Choroid plexus epithelial cell (primary cell): ENCODE results near the gene OR52M1.

Source experiments
- DNase-seq: peaks from one replicate; pipeline ENCODE4 v3.0.0-alpha.2; 2010; ENCODE audit warnings: low read depth
- H3K4me3 ChIP-seq: 2 replicates; pipeline ENCODE4 v1.5.1; 2011; ENCODE audit warnings: low read depth, mild to moderate bottlenecking, control low read depth, low read length, moderate library complexity
- CTCF ChIP-seq: conservative IDR thresholded peaks from 2 replicates; pipeline ENCODE4 v1.5.1; 2011; ENCODE audit warnings: low read depth, mild to moderate bottlenecking, control low read depth, inconsistent platforms, low read length, moderate library complexity

The OR52M1 gene

GRCh38 chr11:4565371-4565770 is 20.4 kb downstream of the OR52M1 start:
- no peak for TF ChIP-seq CTCF
- no peak for DNase-seq
- no peak overlapping the region for H3K4me3 ChIP-seq

- H3K4me3 ChIP-seq: no peak overlapping the region
- DNase-seq: no peak
- no peak for TF ChIP-seq CTCF
These were observed 24.1 kb downstream of the OR52M1 start for GRCh38 chr11:4569075-4569474.

- no peak for DNase-seq
- no peak overlapping the region for H3K4me3 ChIP-seq
These were observed 31.9 kb downstream of the OR52M1 start for GRCh38 chr11:4576880-4577279.

GRCh38 chr11:4577761-4578160 is 32.8 kb downstream of the OR52M1 start:
- TF ChIP-seq CTCF: no peak
- DNase-seq: no peak
- no peak overlapping the region for H3K4me3 ChIP-seq

More at GRCh38 chr11:4576880-4577279, 31.9 kb downstream of the OR52M1 start:
- no peak for TF ChIP-seq CTCF

- DNase-seq: no peak
- no peak overlapping the region for H3K4me3 ChIP-seq
- no peak for TF ChIP-seq CTCF
These were observed 33.6 kb downstream of the OR52M1 start for GRCh38 chr11:4578624-4579023.

- no peak for TF ChIP-seq CTCF
- no peak overlapping the region for H3K4me3 ChIP-seq
- DNase-seq: no peak
These were observed 35.1 kb downstream of the OR52M1 start for GRCh38 chr11:4580124-4580523.

GRCh38 chr11:4581443-4581842 is 36.5 kb downstream of the OR52M1 start, which contains the start of gene OR52I2:
TSS of gene OR52I2 (plus strand) at chr11:4581743.
- TF ChIP-seq CTCF: no peak
- no peak for DNase-seq
- no peak within 1 kb of the TSS for H3K4me3 ChIP-seq
